ENCODE measurements around the gene PSMA3.

Gene PSMA3

GRCh38 chr14:58305730-58306129 lies 61.1 kb downstream of the PSMA3 start:
- no peak overlapping the region for H3K27ac Mint-ChIP-seq
- H3K4me1 Mint-ChIP-seq (ENCODE audit: low read depth): peaks cover 11% of the 10 kb centered on the region
- H3K4me3 Mint-ChIP-seq: no peak overlapping the region
- H3K36me3 Mint-ChIP-seq (ENCODE audit: low read depth): peaks cover 42% of the 10 kb centered on the region
- H3K27me3 Mint-ChIP-seq: no peaks in the 10 kb centered on the region
- H3K9me3 Mint-ChIP-seq: no peaks in the 10 kb centered on the region

DNA sequence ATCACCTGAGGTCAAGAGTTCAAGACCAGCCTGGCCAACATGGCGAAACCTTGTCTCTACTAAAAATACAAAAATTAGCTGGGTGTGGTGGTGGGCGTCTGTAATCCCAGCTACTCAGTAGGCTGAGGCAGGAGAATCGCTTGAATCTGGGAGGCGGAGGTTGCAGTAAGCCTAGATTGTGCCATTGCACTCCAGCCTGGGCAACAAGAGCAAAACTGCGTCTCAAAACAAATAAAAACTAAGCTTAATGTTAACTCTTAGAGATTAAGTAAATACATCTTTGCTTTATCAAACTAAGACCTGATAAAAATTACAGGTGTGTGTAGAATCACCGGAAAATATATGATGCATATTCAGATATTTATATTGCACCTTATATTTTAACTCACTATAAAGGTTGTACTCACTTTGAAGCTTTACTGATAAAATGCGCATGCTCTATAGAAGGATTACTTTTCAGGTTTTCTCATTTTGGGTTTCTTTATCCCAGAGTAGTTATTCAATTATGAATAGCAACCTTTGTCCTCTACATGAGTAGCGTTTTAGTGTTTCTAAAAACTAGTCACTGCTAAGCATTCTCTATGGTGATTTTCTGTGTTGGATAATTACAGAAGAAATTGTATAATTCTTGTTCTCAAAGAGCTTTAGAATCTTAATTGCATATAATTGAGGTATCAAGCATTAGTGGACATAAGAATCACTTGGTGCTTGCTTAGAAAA lies 63.1 kb downstream of the PSMA3 start:
- Mint-ChIP-seq H3K4me3 (no peak overlapping the region), H3K27me3 (no peaks in the 10 kb centered on the region), H3K36me3 (ENCODE audit: low read depth) (peaks cover 37% of the 10 kb centered on the region), H3K9me3 (no peaks in the 10 kb centered on the region), H3K27ac (no peak overlapping the region), H3K4me1 (ENCODE audit: low read depth) (peaks cover 10% of the 10 kb centered on the region)

DNA sequence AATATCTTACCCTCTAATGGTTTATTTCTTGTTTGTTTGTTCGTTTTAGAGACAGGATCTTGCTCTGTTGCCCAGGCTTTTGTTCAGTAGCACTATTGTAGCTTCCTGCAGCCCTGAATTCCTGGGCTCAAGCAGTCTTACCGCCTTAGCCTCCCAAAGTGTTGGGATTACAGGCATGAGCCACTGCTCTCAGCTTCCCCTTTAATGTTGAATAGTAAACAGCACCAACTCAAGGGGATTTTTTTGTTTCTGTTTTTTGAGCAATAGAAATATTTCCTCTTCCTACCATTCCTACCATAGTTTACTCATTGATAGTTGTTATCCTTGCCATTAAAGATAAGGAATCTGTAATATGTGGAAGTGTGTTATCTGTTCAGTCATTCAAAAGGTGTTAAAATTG lies 64.4 kb downstream of the PSMA3 start:
- H3K4me1 Mint-ChIP-seq (ENCODE audit: low read depth): peaks cover 10% of the 10 kb centered on the region

DNA sequence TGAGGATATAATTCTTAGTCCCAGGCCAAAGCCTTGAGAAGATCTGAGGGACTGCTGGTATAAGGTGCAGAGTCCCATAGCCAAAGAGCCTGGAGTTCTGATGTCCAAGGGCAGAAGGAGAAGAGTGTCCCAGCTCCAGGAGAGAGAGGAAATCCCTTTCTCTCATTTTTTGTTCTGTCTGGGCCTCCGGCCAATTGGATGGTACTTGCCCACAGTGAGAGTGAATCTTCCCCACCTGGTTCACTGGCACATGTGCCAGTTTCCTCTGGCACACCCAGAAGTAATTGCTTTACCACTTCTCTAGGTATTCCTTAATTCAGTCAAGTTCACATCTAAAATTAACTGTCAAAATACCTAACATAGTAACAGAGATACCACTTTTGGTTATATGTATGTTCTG lies 69.1 kb downstream of the PSMA3 start:
- Mint-ChIP-seq H3K4me3 (no peak overlapping the region), H3K36me3 (ENCODE audit: low read depth) (peaks cover 36% of the 10 kb centered on the region), H3K27me3 (no peaks in the 10 kb centered on the region), H3K4me1 (ENCODE audit: low read depth) (peaks cover 9% of the 10 kb centered on the region), H3K27ac (no peak overlapping the region), H3K9me3 (no peaks in the 10 kb centered on the region)

More for the DNA sequence above, 64.4 kb downstream of the PSMA3 start:
- Mint-ChIP-seq H3K27me3 (no peaks in the 10 kb centered on the region), H3K4me3 (no peak overlapping the region), H3K9me3 (no peaks in the 10 kb centered on the region), H3K27ac (no peak overlapping the region), H3K36me3 (ENCODE audit: low read depth) (peaks cover 39% of the 10 kb centered on the region)

DNA sequence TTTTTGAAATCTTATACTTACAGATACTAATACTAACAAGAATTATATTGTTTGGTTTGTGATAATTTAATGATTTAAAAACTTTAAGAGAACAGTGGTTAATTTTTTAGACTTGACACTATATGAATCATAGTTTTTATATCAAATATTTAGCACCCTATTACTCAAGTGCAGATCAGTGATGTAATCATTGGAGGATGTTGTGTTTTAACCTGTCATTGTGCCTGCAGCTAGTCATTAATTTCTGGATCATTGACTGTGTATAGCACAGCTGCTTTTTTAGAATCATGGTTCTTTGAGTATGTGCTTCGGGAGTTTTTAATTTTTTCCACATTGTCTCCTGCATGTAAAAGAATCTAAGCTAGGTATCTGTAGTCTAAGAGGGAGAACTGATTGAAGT lies 71.0 kb downstream of the PSMA3 start:
- no peaks in the 10 kb centered on the region for H3K27me3 Mint-ChIP-seq
- no peaks in the 10 kb centered on the region for H3K9me3 Mint-ChIP-seq
- H3K36me3 Mint-ChIP-seq (ENCODE audit: low read depth): peaks cover 35% of the 10 kb centered on the region
- H3K4me1 Mint-ChIP-seq (ENCODE audit: low read depth): peaks cover 4% of the 10 kb centered on the region
- no peak overlapping the region for H3K4me3 Mint-ChIP-seq
- no peak overlapping the region for H3K27ac Mint-ChIP-seq

Data from stimulated activated naive CD8-positive, alpha-beta T cell treated with anti-CD3 and anti-CD28 coated beads, Interleukin-15, Interleukin-2, amounts not matched to agents 100 ng/mL and 50 ng/mL, for 24 hours (primary cell).